Peyer's patch (tissue), 4 donors: Measurements from ENCODE around the gene SLC12A9. TPM values are rescaled to one million over a fixed set of nuclear protein-coding genes. Genes with fewer than 3 reads are reported as not detected.

ENCODE experiments used
- DNase-seq, 3 donors: peaks; one replicate each; pipeline ENCODE4 v3.0.0-alpha.2; 2017 to 2019
- H3K27ac ChIP-seq, 4 donors: fragments of 200-600 bp; sonication (generic); one replicate each; pipeline ENCODE4 v1.5.1; 2016 to 2019
- H3K27me3 ChIP-seq, 2 donors: fragments of 200-600 bp; sonication (generic); one replicate each; pipeline ENCODE4 v1.5.1; 2019
- H3K36me3 ChIP-seq, 3 donors: fragments of 200-600 bp; sonication (generic); one replicate each; pipeline ENCODE4 v1.5.1; 2016 to 2019
- H3K4me1 ChIP-seq, 4 donors: fragments of 200-600 bp; sonication (generic); one replicate each; pipeline ENCODE4 v1.5.1; 2016 to 2019
- H3K4me3 ChIP-seq, 4 donors: fragments of 200-600 bp; sonication (generic); 1 replicate in 3 of 4; 2 replicates in 1 of 4; pipeline ENCODE4 v1.5.1; 2016 to 2019; ENCODE audit warnings: mild to moderate bottlenecking in 1 of 4
- H3K9me3 ChIP-seq, 4 donors: fragments of 200-600 bp; sonication (generic); one replicate each; pipeline ENCODE4 v1.5.1; 2016 to 2019; ENCODE audit warnings: mild to moderate bottlenecking in 1 of 4
- CTCF ChIP-seq, 6 experiments: fragments of 450-650 bp in 4 of 6; fragments of 200-600 bp in 2 of 6; sonication (generic) in 1 of 6; IDR thresholded peaks; one replicate each; pipeline ENCODE4 v1.5.1; 2017 to 2019; ENCODE audit warnings: antibody characterized with exemption in 6 of 6, mild to moderate bottlenecking in 3 of 6, moderate library complexity in 1 of 6
- POLR2A ChIP-seq, 2 donors: fragments of 450-650 bp; IDR thresholded peaks; one replicate each; pipeline ENCODE4 v1.5.1; 2017; ENCODE audit warnings: antibody characterized with exemption in 2 of 2, mild to moderate bottlenecking in 2 of 2, moderate library complexity in 2 of 2
- total RNA-seq, 4 donors: library from RNA; depleted of rRNA; stranded (reverse); fragments of >200 nt; gene quantifications; one replicate each; pipeline ENCODE4 v1.1.0, GENCODE V29; 2016

SLC12A9 gene
- total RNA-seq, 4 donors from 2014 or later, result 24.8 to 51.1 (median 28.2) TPM

DNA sequence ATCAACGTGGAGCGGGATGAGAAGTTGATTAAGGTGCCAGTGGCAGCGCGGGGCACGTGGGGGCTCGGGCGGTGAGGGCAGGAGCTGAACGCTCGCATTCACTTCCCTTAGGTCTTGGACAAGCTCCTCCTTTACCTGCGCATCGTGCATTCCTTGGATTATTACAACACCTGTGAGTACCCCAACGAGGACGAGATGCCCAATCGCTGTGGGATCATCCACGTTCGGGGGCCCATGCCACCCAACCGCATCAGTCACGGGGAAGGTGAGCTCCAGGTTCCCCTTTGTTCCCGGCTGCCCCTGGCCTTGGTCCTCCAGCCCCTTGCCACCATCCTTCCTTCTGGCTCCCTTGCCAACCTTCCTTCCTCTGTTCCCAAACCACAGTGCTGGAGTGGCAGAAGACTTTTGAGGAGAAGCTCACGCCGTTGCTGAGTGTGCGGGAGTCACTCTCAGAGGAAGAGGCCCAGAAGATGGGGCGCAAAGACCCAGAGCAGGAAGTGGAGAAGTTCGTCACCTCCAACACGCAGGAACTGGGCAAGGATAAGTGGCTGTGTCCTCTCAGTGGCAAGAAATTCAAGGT lies 34.5 kb downstream of the SLC12A9 start:
- no peak overlapping the region for H3K4me3 ChIP-seq
- H3K27me3 ChIP-seq, result no peaks in the 10 kb centered on the region
- peak overlapping the region; percentile 58 to 85 (median 70) for H3K27ac ChIP-seq
- no peaks in the 10 kb centered on the region for H3K9me3 ChIP-seq
- H3K4me1 ChIP-seq, result peaks cover 7 to 37% (median 32%) of the 10 kb centered on the region in 4 donors
- TF ChIP-seq CTCF (IDR thresholded peaks at IDR 0.05) (no peak), POLR2A (IDR thresholded peaks at IDR 0.05) (no peak)
- peak in 1 of 3 donors; percentile 46 for DNase-seq
- peaks cover 0 to 66% (median 0%) of the 10 kb centered on the region in 3 donors for H3K36me3 ChIP-seq

GRCh38 chr7:100887516-100888290 lies 35.2 kb downstream of the SLC12A9 start:
- H3K9me3 ChIP-seq, result no peaks in the 10 kb centered on the region
- peaks cover 7 to 37% (median 32%) of the 10 kb centered on the region in 4 donors for H3K4me1 ChIP-seq
- TF ChIP-seq CTCF (IDR thresholded peaks at IDR 0.05), result no peak
- no peak for TF ChIP-seq POLR2A (IDR thresholded peaks at IDR 0.05)
- H3K27ac ChIP-seq, result peak overlapping the region; percentile 58 to 85 (median 70)
- H3K27me3 ChIP-seq, result no peaks in the 10 kb centered on the region
- peak overlapping the region in 1 of 4 donors; percentile 57 for H3K4me3 ChIP-seq
- DNase-seq, result peak in 2 of 3 donors; percentile 89
- peaks cover 0 to 59% (median 0%) of the 10 kb centered on the region in 3 donors for H3K36me3 ChIP-seq

DNA sequence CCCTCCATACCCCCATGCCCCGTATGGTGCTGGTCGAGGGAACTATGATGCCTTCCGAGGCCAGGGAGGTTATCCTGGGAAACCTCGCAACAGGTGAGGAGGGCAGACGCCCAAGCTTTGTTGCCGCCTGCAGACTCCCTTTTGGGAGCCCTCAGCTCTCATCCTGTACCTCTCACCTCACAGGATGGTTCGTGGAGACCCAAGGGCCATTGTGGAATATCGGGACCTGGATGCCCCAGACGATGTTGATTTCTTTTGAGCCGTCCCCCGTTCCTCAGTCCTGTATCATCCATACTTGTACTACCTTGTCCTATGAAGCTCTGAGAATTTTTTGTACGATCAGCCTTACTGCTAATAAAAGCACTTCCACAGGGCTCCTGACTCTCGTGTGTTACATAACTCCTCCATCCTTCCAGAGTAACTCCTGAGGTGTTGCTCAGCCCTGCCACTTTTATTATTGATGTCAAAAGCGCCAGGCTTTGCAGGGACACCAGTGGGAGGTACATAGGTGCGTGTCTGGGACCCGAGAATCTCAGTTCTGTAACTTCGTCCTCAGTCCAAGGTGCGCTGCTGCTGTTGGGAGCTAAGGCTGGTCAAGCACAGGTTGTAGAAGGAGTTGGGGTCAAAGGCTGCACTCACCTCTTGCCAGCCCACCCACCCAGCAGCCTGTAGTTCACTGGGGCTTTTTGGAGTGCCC lies 35.9 kb downstream of the SLC12A9 start:
- H3K4me3 ChIP-seq, result peak overlapping the region; percentile 57 to 78 (median 66)
- no peaks in the 10 kb centered on the region for H3K9me3 ChIP-seq
- H3K4me1 ChIP-seq, result peaks cover 7 to 37% (median 32%) of the 10 kb centered on the region in 4 donors
- H3K27ac ChIP-seq, result peak overlapping the region; percentile 82 to 92 (median 87)
- DNase-seq, result peak in 1 of 3 donors; percentile 61
- H3K27me3 ChIP-seq, result no peaks in the 10 kb centered on the region
- TF ChIP-seq CTCF (IDR thresholded peaks at IDR 0.05) (no peak), POLR2A (IDR thresholded peaks at IDR 0.05) (no peak)
- H3K36me3 ChIP-seq, result peaks cover 0 to 52% (median 0%) of the 10 kb centered on the region in 3 donors

DNA sequence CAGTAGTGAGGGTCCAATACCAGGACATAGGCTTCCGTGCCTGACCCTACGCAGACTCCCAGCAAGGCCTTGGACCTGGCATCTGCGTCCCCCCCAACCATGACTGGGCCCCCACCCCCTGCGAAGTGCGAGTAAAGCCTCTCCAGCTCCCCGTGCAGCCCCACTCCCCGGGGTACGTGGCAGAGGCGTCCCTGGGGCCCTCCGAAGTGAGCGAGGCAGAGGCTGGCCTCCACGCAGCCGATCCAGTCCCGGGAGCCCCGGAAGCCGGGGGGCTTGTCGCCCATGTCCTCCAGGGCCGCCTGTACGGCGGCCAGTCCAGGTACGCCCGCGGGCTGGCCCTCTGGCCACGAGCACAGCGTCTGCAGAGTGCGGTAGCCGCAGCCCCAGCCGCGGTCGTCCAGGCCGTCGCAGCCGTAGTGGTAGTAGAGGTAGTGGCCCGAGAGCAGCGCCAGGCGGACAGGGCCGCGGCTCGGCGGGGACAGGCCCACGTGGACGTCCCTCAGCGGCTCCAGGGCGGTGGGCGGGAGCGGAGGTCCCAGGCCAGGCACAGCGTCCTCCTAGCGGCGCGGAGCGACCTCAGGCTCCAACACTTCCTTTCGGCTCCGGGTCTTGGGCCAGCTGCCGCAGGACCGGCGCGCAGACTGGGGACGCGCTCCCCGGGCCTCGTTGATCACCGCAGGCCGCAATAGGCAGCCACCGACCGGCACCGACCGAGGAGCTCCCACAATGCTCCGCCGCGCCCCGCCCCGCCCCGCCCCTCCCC lies 36.7 kb downstream of the SLC12A9 start, which contains the start of gene UFSP1:
UFSP1 (minus strand) TSS at position 728 of the 763 bp plus-strand sequence; CDS start at position 284, 444 bp downstream.
- H3K9me3 ChIP-seq, result no peaks in the 10 kb centered on the region
- TF ChIP-seq CTCF (IDR thresholded peaks at IDR 0.05), result peak in 2 of 6 experiments; percentile 24 to 28
- no peak for TF ChIP-seq POLR2A (IDR thresholded peaks at IDR 0.05)
- peak within 1 kb of the TSS; percentile 57 to 78 (median 66) for H3K4me3 ChIP-seq
- peak within 1 kb of the TSS; percentile 82 to 92 (median 87) for H3K27ac ChIP-seq
- peaks cover 0 to 45% (median 0%) of the 10 kb centered on the region in 3 donors for H3K36me3 ChIP-seq
- peak in 1 of 3 donors; percentile 59 for DNase-seq
- H3K4me1 ChIP-seq, result peaks cover 7 to 42% (median 32%) of the 10 kb centered on the region in 4 donors
- no peaks in the 10 kb centered on the region for H3K27me3 ChIP-seq
